ENCODE results near the gene CEACAM4. TPM values are rescaled to one million over a fixed set of nuclear protein-coding genes. Genes with fewer than 3 reads are reported as not detected.
"Not testable (repeated sequence)": the region's sequence is repeated elsewhere in the genome, so short reads cannot be mapped to it uniquely, and the experiment has no call there.

The CEACAM4 gene
- total RNA-seq, 1 experiment from 2014 or later: not detected

GRCh38 chr19:41584931-41585330 lies 41.9 kb downstream of the CEACAM4 start:
- DNase-seq (ENCODE audit: low read depth): no peak

- DNase-seq (ENCODE audit: low read depth): no peak
Measured at GRCh38 chr19:41584260-41584810, 42.5 kb downstream of the CEACAM4 start.

- DNase-seq (ENCODE audit: low read depth): not testable (repeated sequence)
Measured at GRCh38 chr19:41582577-41583182, 44.2 kb downstream of the CEACAM4 start.

DNA sequence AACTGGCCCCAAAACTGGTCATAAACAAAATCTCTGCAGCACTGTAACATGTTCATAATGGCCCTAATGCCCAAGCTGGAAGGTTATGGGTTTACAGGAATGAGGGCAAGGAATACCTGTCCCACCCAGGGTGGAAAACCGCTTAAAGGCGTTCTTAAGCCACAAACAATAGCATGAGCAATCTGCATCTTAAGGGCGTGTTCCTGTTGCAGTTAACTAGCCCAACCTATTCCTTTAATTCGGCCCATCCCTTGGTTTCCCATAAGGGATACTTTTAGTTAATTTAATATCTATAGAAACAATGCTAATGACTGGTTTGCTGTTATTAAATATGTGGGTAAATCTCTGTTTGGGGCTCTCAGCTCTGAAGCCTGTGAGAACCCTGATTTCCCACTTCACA lies 45.8 kb downstream of the CEACAM4 start:
- DNase-seq (ENCODE audit: low read depth): not testable (repeated sequence)

DNA sequence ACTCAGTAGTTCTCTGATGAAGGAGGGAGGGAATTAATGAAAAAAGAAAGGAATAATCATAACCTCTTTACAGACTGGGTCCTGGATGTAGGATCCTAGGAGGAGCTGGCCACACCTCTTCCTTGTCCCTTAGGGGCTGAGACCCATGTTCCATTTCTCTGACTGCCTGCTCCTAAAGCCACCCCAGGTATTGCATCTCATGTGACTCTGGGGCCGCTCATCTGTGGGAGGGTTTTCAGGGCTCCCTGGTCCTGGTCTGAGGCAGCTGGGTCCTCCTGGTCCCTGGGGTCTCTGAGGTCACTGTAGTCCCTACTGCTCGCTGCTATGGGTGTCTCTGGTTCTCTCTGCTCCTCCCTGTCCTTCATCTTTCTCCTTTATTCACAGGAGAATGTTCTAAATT lies 48.0 kb downstream of the CEACAM4 start:
- DNase-seq (ENCODE audit: low read depth): no peak

DNA sequence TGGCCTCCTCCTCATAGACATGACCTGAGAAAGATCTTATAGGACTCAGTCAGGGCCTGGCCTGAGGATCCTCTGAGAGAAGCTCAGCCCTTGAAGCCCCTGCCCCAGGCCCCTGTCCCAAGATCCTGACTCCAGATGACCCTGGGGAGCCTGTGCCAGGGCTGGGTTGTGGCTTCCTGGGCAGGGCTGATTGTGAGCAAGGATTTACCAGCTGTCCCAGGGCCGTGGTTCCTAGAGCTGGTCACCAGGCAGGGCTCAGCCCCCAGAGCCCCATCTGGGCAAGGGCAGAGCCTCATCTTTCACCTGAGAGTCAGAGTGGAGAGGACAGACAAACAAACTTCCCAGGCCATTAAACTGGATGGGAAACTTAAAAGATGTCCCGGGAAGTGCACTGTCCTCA lies 49.0 kb downstream of the CEACAM4 start:
- no peak for DNase-seq (ENCODE audit: low read depth)

- DNase-seq (ENCODE audit: low read depth): no peak
Measured at GRCh38 chr19:41577144-41577830, 49.6 kb downstream of the CEACAM4 start.

GRCh38 chr19:41575998-41576397 lies 50.9 kb downstream of the CEACAM4 start, which contains the start of gene CEACAM21:
CEACAM21 (plus strand) TSS chr19:41576166; CDS start chr19:41576275, 109 bp downstream.
- DNase-seq (ENCODE audit: low read depth): no peak

- DNase-seq (ENCODE audit: low read depth): peak; percentile 67
Measured at GRCh38 chr19:41570639-41571112, 56.2 kb downstream of the CEACAM4 start.

DNA sequence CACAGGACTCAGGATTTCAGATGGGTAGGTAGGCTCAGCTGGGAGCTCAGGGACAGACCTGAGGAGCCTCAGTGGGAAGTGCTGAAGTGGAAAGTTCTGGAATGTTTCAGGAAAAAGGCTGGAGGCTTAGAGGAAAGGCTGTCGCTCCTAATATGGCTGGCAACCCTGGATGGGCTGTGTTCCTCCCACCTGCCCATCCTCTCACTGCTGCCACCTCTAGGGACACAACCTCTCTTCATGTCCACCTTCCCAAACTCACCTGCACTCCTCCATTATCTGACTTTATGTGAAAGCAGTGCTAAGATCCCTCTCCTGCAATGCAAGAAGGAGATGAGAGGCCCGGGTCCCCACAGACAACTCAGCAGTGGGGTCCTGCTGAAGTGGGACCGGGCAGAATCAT lies 56.7 kb downstream of the CEACAM4 start:
- DNase-seq (ENCODE audit: low read depth): no peak

DNA sequence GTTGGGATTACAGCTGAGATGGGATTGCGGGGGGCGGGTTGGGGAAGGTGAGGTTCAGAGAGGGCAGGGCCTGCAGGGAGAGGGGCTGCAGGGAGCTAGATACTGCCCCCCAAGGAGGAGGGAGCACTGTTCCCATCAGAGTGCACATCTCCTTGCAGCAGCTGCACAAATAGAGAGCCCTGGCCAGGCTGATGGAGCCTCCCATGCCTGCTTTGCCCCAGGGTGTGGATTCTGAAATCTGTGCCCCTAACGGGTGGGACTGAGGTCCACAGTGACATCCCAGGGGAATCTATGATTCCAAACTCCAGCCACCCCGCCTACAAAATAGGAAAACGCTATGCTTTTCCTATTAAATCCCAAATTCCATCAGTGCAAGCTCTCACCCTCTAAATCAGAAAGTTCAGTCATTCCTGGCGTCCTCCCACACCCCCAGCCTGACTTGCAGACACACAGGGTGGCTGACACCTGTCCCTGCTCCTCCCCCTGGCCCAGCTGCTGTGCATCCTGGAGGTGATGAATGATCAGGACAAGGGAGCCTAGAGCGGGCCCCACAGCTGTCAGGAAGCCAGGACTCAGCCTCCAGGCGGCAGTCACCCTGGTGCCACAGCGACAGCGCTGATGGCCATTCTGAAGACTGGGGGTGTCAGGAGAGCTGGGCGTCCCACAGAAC lies 57.3 kb downstream of the CEACAM4 start:
- DNase-seq (ENCODE audit: low read depth): no peak

Other genes with a start within 250 kb of the CEACAM4 start
- 25.2 and 28.5 TPM in 2 replicates for gene EXOSC5, start 229.7 kb downstream of the CEACAM4 start, total RNA-seq (2014; rRNA removed; shearing (Covaris generic))
- 15.9 and 18.3 TPM in 2 replicates for gene BCKDHA, start 229.3 kb downstream of the CEACAM4 start, total RNA-seq (2014; rRNA removed; shearing (Covaris generic))
- gene B3GNT8, start 199.7 kb downstream of the CEACAM4 start, total RNA-seq (2014; rRNA removed; shearing (Covaris generic)): not detected in 2 replicates
- gene DMAC2, start 187.2 kb downstream of the CEACAM4 start, total RNA-seq (2014; rRNA removed; shearing (Covaris generic)): 52.1 and 57.2 TPM in 2 replicates
- gene ERICH4, start 183.9 kb downstream of the CEACAM4 start, total RNA-seq (2014; rRNA removed; shearing (Covaris generic)): not detected in 2 replicates
- not detected in 2 replicates for gene CEACAM21, start 50.9 kb downstream of the CEACAM4 start, total RNA-seq (2014; rRNA removed; shearing (Covaris generic))
- not detected in 2 replicates for gene CEACAM7, start 61.2 kb upstream of the CEACAM4 start, total RNA-seq (2014; rRNA removed; shearing (Covaris generic))
- not detected in 2 replicates for gene CEACAM5, start 81.6 kb upstream of the CEACAM4 start, total RNA-seq (2014; rRNA removed; shearing (Covaris generic))
- gene CEACAM6, start 128.5 kb upstream of the CEACAM4 start, total RNA-seq (2014; rRNA removed; shearing (Covaris generic)): not detected in 2 replicates
- gene CEACAM3, start 169.5 kb upstream of the CEACAM4 start, total RNA-seq (2014; rRNA removed; shearing (Covaris generic)): not detected in 2 replicates
- gene LYPD4, start 217.6 kb upstream of the CEACAM4 start, total RNA-seq (2014; rRNA removed; shearing (Covaris generic)): not detected in 2 replicates
- gene DMRTC2, start 218.0 kb upstream of the CEACAM4 start, total RNA-seq (2014; rRNA removed; shearing (Covaris generic)): not detected in 2 replicates
- gene RPS19, start 233.2 kb upstream of the CEACAM4 start, total RNA-seq (2014; rRNA removed; shearing (Covaris generic)): 919 and 1,304 TPM in 2 replicates

All from M059J (cell line).